Suppressor macrophage (primary cell): Measurements from ENCODE around the gene MCM9.

Experiments
- DNase-seq, 4 experiments: peaks; one replicate each; pipeline ENCODE4 v3.0.0-alpha.2; 2020 to 2022

The MCM9 gene

GRCh38 chr6:118791499-118791898, 143.5 kb downstream of the MCM9 start:
- no peak for DNase-seq

- DNase-seq = no peak
These were observed 145.0 kb downstream of the MCM9 start for GRCh38 chr6:118789954-118790353.

GRCh38 chr6:118789419-118789818, 145.5 kb downstream of the MCM9 start:
- DNase-seq = no peak

GRCh38 chr6:118788702-118789101, 146.3 kb downstream of the MCM9 start:
- DNase-seq = no peak

GRCh38 chr6:118787724-118788423, 147.1 kb downstream of the MCM9 start:
- peak; percentile 73 to 84 (median 81) for DNase-seq

GRCh38 chr6:118786596-118787453, 148.1 kb downstream of the MCM9 start:
- no peak for DNase-seq

GRCh38 chr6:118785601-118786000, 149.4 kb downstream of the MCM9 start:
- no peak for DNase-seq

- DNase-seq = peak in 3 of 4 experiments; percentile 36 to 70 (median 69)
These were observed 150.3 kb downstream of the MCM9 start for GRCh38 chr6:118784641-118785164.

GRCh38 chr6:118783931-118784550, 150.9 kb downstream of the MCM9 start:
- DNase-seq = no peak

- no peak for DNase-seq
These were observed 152.3 kb downstream of the MCM9 start for GRCh38 chr6:118782651-118783050.

GRCh38 chr6:118781897-118782296, 153.1 kb downstream of the MCM9 start:
- DNase-seq = no peak

GRCh38 chr6:118780668-118781067, 154.3 kb downstream of the MCM9 start:
- DNase-seq = peak in 3 of 4 experiments; percentile 43 to 74 (median 62)

GRCh38 chr6:118776607-118777549, 158.1 kb downstream of the MCM9 start:
- peak; percentile 83 to 90 (median 86) for DNase-seq

- no peak for DNase-seq
These were observed 159.6 kb downstream of the MCM9 start for GRCh38 chr6:118775381-118775780.

- DNase-seq = no peak
These were observed 160.4 kb downstream of the MCM9 start for GRCh38 chr6:118774581-118774980.

GRCh38 chr6:118772886-118773285, 162.1 kb downstream of the MCM9 start:
- no peak for DNase-seq

GRCh38 chr6:118771253-118771652, 163.7 kb downstream of the MCM9 start:
- no peak for DNase-seq

GRCh38 chr6:118770835-118771234, 164.1 kb downstream of the MCM9 start:
- no peak for DNase-seq

GRCh38 chr6:118770112-118770788, 164.7 kb downstream of the MCM9 start:
- no peak for DNase-seq

- peak; percentile 65 to 92 (median 83) for DNase-seq
These were observed 166.0 kb downstream of the MCM9 start for GRCh38 chr6:118768904-118769325.

GRCh38 chr6:118768441-118768840, 166.5 kb downstream of the MCM9 start:
- no peak for DNase-seq
